ENCODE measurements around the gene DAB2. TPM values are rescaled to one million over a fixed set of nuclear protein-coding genes. Genes with fewer than 3 reads are reported as not detected.
A peak's percentile ranks its signal among the peaks of the same experiment; 100 is the strongest.
"Not testable (repeated sequence)": the region's sequence is repeated elsewhere in the genome, so short reads cannot be mapped to it uniquely, and the experiment has no call there.

Gene DAB2
- total RNA-seq, 1 donor from 2014 or later, result 13.2 TPM

DNA sequence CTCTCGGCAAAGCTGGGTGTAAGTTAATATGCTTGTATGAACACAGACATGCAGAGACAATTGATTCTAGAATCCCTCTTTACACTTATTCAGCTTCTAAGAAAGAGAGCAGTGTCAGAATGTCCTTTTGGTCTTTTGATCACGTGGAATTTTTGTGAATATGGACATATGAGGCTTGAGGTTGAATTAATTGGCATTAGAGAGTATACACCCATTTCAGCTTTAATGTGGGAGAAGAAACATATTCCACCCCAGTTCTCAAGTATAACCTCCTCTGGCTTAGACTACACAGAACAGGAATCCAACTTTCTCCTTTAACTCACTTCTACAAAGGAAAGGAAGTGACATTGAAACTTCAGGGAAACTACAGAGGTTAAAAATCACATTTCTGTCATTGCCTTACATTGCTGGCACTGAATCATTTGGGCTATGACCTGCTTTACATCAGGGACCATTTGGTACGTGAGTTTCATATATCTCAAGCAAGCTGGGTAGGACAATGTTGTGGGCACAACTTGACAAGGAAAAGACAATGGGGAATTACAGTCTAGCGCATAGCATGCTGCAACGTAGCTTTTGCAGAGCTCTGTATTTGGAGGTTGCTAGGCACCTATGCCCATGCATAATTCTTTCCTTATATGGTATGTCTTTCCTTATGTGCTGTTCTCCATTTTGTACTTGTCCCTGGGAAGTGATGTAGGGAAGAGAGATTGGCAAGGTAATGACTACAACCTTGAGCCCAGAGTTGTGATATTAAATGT, 19.5 kb downstream of the DAB2 start:
- no peak overlapping the region for H3K4me3 ChIP-seq (ENCODE audit: low read depth, low read length)
- DNase-seq (ENCODE audit: low read depth), result no peak
- TF ChIP-seq, protein P1, sequence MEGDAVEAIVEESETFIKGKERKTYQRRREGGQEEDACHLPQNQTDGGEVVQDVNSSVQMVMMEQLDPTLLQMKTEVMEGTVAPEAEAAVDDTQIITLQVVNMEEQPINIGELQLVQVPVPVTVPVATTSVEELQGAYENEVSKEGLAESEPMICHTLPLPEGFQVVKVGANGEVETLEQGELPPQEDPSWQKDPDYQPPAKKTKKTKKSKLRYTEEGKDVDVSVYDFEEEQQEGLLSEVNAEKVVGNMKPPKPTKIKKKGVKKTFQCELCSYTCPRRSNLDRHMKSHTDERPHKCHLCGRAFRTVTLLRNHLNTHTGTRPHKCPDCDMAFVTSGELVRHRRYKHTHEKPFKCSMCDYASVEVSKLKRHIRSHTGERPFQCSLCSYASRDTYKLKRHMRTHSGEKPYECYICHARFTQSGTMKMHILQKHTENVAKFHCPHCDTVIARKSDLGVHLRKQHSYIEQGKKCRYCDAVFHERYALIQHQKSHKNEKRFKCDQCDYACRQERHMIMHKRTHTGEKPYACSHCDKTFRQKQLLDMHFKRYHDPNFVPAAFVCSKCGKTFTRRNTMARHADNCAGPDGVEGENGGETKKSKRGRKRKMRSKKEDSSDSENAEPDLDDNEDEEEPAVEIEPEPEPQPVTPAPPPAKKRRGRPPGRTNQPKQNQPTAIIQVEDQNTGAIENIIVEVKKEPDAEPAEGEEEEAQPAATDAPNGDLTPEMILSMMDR (conservative IDR thresholded peaks at IDR 0.05; ENCODE audit: low read depth, low read length), result no peak

DNA sequence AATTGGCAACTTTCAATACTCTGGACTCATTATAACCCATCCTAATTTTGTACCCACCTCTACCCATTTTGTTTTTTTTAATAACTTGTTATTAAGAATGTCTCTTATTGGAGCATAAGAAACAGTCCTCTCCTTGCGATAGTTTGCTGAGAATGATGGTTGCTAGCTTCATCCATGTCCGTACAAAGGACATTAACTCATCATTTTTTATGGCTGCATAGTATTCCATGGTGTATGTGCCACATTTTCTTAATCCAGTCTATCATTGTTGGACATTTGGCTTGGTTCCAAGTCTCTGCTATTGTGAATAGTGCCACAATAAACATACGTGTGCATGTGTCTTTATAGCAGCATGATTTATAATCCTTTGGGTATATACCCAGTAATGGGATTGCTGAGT, 21.0 kb downstream of the DAB2 start:
- not testable (repeated sequence) for H3K4me3 ChIP-seq (ENCODE audit: low read depth, low read length); DNase-seq (ENCODE audit: low read depth)

DNA sequence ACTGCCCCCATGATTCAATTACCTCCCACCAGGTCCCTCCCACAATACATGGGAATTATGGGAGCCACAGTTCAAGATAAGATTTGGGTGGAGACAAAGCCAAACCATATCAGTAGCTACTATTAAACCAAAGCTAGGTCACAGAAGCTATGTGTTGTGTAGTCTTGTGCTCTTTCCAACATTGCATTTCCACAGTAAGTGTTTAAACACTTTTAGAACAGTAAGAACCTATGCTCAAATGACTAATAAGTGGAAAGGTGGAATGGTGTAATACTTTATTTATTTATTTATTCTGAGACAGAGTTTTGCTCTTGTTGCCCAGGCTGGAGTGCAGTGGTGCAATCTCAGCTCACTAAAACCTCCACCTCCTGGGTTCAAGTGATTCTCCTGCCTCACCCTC, 22.6 kb downstream of the DAB2 start:
- H3K4me3 ChIP-seq (ENCODE audit: low read depth, low read length); DNase-seq (ENCODE audit: low read depth): not testable (repeated sequence)

DNA sequence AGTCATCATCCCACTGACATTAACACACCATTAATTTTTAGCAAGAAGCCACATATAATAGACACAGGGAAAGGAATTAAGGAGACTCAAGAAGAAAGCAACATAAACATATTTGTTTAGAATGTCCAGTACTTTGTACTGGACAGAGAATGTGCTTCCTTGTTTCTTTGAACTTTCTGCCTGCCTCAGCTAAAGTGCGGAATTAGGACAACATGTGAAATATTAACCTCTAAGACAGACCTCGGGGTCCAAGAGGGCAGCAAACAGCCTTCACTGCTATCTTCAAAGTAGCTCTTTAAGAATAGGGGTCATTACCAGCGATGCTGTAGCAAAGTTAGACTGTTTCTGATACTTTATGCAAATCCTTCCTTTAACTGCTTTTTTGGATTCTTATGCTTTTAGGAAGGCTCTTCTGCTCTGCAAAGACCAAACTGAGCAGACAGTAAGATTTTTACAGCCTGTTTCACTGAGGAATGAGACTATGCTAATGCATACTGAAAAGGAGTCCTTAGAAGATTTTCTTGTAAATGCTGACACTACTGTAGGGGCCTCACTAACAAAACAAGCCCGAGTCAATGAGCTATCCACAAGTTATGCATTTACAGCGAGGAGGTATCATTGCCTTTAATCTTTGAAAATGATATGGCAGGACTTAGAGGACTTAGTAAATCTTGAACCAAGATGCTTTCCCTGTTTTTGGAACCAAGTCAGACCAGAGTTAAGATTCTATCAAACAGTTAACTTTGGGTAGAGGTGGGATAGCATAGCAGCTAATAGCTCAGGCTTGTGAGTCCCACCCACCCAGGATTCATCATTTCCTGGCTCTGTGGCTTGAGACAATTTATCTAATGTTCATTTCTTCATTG, 23.8 kb downstream of the DAB2 start:
- no peak for DNase-seq (ENCODE audit: low read depth)
- no peak overlapping the region for H3K4me3 ChIP-seq (ENCODE audit: low read depth, low read length)
- TF ChIP-seq, protein P1 (conservative IDR thresholded peaks at IDR 0.05; ENCODE audit: low read depth, low read length), result no peak

DNA sequence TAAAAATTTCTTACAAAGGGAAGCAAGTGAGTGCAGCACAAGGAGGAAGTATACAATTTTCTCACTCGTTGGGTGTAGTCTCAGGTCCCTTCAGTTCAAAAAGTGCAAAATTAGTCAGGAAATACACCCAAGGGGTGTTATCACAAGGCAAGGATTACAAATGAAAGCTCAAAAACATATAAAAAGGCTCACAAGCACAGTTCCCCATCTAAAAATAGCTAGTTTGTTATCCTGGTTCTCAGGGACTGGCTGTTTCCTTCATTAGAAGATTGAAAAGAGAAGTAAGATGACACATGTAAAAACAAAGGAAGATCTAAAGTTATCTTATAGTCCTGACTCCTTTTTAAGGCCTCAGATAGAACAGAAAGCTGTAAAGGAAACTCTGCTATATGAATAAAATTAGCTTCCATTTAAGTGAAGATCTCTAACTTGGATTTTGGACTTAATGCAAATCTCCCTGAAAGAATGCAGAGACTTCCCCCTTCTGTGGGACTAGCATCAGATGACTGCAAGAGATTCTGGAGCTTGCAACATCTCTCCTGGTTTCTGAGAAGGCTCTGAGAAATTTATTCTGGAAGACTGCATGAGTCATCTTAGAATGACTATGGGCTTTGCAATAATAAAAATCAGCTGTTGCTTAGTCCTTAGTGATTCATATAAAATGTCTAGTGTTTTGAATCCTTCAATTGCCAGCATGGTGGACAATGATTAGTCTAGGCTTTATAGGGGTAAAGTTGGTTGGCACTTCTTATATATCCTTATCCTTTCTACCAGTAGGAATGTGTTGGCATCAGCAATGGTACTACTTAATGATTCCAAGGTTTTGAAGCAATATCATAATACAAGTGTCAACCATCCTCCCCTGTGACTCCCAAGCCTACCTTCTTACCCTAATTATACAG, 25.4 kb downstream of the DAB2 start:
- DNase-seq (ENCODE audit: low read depth), result peak; percentile 98
- no peak overlapping the region for H3K4me3 ChIP-seq (ENCODE audit: low read depth, low read length)
- TF ChIP-seq, protein P1 (conservative IDR thresholded peaks at IDR 0.05; ENCODE audit: low read depth, low read length), result no peak

DNA sequence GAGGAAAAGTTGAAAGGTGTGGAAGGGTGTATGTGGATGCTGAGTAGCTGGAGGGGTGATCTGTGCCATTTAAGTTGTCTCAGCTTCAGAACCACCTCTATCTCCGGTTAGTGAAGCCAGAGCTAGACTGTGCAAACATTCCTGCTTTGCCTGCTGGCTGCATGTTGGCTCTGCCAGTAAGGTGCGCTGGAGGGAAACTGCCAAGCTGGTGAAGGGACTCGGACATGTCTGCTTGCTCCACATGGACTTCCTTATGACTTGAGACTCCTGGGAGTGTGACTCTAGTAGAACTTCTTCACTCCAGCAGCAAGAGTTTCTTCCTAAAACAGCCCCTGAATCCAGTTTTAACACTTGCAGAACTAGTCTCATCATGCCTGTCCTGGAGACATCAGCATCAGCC, 27.9 kb downstream of the DAB2 start:
- no peak for DNase-seq (ENCODE audit: low read depth)
- TF ChIP-seq, protein P1 (conservative IDR thresholded peaks at IDR 0.05; ENCODE audit: low read depth, low read length), result no peak
- no peak overlapping the region for H3K4me3 ChIP-seq (ENCODE audit: low read depth, low read length)

DNA sequence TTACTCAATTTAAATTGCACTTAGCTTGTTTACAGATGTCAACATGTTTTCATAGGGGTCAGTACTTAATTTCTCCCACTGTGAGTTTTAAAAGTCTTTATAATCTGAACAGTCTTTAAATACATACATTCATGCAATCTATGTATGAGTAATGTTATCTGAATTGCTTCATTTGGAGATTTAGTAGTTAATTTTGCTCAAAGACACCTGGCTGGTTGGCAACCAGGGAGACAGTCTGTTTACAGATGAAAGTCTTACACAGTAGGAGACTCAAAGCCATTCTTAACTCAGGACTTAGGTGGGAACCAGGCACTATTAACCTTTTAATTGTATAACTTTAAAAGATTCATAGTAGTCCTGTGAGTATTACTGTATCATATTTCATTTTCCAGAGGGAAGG, 29.3 kb downstream of the DAB2 start:
- TF ChIP-seq, protein P1 (conservative IDR thresholded peaks at IDR 0.05; ENCODE audit: low read depth, low read length), result no peak
- no peak overlapping the region for H3K4me3 ChIP-seq (ENCODE audit: low read depth, low read length)
- no peak for DNase-seq (ENCODE audit: low read depth)
